ENCODE measurements around the gene B3GAT1.

Gene B3GAT1

GRCh38 chr11:134349109-134349801, 62.8 kb downstream of the B3GAT1 start:
- no peak for TF ChIP-seq CTCF (IDR thresholded peaks at IDR 0.05)

GRCh38 chr11:134347441-134347840, 64.6 kb downstream of the B3GAT1 start:
- TF ChIP-seq CTCF (IDR thresholded peaks at IDR 0.05), result no peak

DNA sequence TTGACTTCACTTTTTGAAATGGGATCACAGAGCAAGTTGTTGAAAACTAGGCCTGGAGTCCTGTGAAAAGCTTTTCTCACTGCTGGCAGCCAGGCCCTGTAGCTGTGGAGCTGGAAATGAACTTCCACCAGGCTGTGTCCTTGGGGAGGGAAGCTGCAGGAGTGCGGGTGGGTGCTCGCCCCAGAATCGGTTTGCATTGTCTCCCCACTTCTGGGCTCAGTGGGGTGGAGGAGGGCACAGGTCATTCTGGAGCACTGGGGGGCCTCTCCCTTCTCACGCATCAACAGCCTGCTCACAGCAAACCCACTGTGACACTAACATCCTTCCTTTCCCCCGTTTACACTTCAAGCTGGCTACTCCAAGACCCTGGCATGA, 65.1 kb downstream of the B3GAT1 start:
- TF ChIP-seq CTCF (IDR thresholded peaks at IDR 0.05), result no peak

DNA sequence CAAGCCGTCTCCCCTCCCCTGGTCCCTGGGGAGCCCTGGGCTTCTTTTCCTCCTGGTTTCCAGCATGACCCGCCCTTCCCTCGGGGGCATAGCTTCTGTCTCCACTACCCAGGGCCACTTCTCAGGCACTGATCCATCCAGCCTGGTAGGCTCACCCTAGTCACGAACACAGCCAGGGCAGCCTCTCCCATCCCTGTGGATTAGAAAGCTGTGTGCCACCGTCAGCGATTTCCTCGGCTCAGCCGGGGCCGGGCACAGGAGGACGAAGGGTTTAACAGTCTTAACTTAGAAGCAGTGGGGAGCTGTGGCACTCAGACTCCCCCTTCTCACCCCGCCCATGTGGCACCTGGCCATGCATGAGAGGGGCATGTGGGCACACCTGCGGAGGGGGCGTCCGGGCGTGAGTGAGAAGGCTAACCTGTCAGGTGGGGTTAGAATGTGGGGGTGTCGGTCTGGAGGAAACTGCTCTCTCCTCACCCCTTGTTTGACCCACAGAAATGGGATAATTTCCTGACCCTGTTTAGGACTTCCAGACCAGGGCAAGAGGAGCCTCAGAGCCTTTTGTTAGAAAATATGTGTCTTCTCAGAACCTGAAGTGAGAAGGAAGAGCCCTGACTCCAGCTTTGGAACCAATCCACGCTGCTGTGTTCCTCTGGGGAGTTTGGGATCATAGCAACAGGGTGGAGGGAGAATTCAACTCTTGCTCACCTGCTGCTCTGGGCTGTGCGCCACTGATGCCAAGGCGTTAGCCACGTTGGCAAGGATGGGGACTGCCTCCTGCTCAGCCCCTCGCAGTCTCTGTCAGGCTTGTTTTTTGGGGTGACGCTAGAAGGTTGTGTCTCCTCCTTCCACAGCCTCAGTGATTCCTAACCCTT, 65.7 kb downstream of the B3GAT1 start:
- TF ChIP-seq CTCF (IDR thresholded peaks at IDR 0.05), result no peak

GRCh38 chr11:134345237-134345550, 66.8 kb downstream of the B3GAT1 start:
- TF ChIP-seq CTCF (IDR thresholded peaks at IDR 0.05), result no peak

DNA sequence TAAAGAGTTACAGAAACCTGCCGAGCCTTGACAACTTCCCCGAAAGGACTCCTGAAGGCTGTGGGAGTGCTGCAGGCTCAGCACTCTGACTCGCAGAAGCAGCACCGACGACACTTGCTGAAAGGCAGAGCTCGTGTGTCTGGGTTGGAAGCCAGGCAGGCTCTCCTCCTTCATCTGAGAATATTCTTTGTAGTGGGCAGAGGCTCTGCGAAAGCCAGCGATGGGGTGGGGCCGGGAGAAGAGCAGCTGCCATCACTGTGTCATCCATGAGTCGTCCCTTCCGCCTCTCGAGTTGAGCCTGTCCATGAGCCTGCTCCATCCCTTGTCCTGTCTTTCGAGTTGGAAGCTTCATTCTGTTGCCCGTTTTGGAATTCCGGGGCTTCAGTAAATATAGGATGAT, 68.4 kb downstream of the B3GAT1 start:
- TF ChIP-seq CTCF (IDR thresholded peaks at IDR 0.05), result no peak

- no peak for TF ChIP-seq CTCF (IDR thresholded peaks at IDR 0.05)
Measured at GRCh38 chr11:134342572-134343340, 69.3 kb downstream of the B3GAT1 start.
